ENCODE data around the gene MLIP.
"Not testable (repeated sequence)": the region's sequence is repeated elsewhere in the genome, so short reads cannot be mapped to it uniquely, and the experiment has no call there.

DNA sequence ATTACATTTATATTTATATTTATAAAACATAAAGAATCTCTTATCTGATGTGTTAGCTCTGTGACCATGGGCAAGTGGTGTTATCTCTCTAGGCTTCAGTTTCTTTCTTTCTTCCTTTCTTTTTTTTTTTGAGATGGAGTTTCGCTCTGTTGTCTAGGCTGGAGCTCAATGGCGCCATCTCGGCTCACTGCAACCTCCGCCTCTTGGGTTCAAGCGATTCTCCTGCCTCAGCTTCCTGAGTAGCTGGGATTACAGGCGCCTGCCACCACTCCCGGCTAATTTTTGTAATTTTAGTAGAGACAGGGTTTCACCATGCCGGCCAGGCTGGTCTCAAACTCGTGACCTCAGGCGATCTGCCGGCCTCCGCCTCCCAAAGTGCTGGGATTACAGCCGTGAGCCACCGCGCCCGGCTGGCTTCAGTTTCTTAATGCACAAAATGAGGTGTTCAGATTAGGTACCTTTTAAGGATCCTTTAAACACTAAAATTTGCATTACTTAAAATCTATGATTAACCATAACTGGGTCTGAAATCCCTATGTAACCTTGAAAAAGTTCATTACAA lies 92.3 kb downstream of the MLIP start:
- not testable (repeated sequence) for TF ChIP-seq CTCF (IDR thresholded peaks at IDR 0.05; ENCODE audit: low read depth, low read length); EZH2phosphoT487 (IDR thresholded peaks at IDR 0.05; ENCODE audit: low read depth)
